GM18951 (cell line): Measurements from ENCODE around the gene KPNA3.
"Not testable (repeated sequence)": the region's sequence is repeated elsewhere in the genome, so short reads cannot be mapped to it uniquely, and the experiment has no call there.

ENCODE experiments used
- POLR2A ChIP-seq: IDR thresholded peaks from 4 replicates; pipeline ENCODE4 v1.6.1; 2011; ENCODE audit warnings: mild to moderate bottlenecking; ENCODE audit not compliant: insufficient read length, insufficient read depth; ENCODE audit errors: extremely low read depth
- in situ Hi-C: fragments of 300-500 bp; cut with MboI; formaldehyde crosslinking; loops from one replicate; pipeline ENCODE4 v1.12.0; 2022; ENCODE audit warnings: low sequenced_read_pairs, mixed read lengths, inconsistent platforms; ENCODE audit not compliant: unreplicated experiment

Gene KPNA3

GRCh38 chr13:49754146-49754545 lies 38.3 kb downstream of the KPNA3 start:
- in situ Hi-C loops = no loop called here

GRCh38 chr13:49749848-49750247 lies 42.6 kb downstream of the KPNA3 start:
- no peak for TF ChIP-seq POLR2A
- in situ Hi-C loops = no loop called here

More at GRCh38 chr13:49754146-49754545, 38.3 kb downstream of the KPNA3 start:
- TF ChIP-seq POLR2A = no peak

- no peak for TF ChIP-seq POLR2A
- in situ Hi-C loops = no loop called here
Observed at GRCh38 chr13:49746111-49746510, 46.4 kb downstream of the KPNA3 start.

GRCh38 chr13:49740870-49741269 lies 51.6 kb downstream of the KPNA3 start:
- TF ChIP-seq POLR2A = no peak
- in situ Hi-C loops = no loop called here

GRCh38 chr13:49739498-49740187 lies 52.8 kb downstream of the KPNA3 start:
- in situ Hi-C loops = no loop called here

GRCh38 chr13:49733181-49733951 lies 59.1 kb downstream of the KPNA3 start:
- in situ Hi-C loops = no loop called here

More at GRCh38 chr13:49739498-49740187, 52.8 kb downstream of the KPNA3 start:
- no peak for TF ChIP-seq POLR2A

GRCh38 chr13:49731766-49732165 lies 60.7 kb downstream of the KPNA3 start:
- in situ Hi-C loops = no loop called here
- no peak for TF ChIP-seq POLR2A

More at GRCh38 chr13:49733181-49733951, 59.1 kb downstream of the KPNA3 start:
- no peak for TF ChIP-seq POLR2A

- TF ChIP-seq POLR2A = no peak
- in situ Hi-C loops = no loop called here
Observed at GRCh38 chr13:49716615-49717014, 75.9 kb downstream of the KPNA3 start.

- no peak for TF ChIP-seq POLR2A
- in situ Hi-C loops = no loop called here
Observed at GRCh38 chr13:49714757-49715156, 77.7 kb downstream of the KPNA3 start.

- in situ Hi-C loops = no loop called here
- TF ChIP-seq POLR2A = no peak
Observed at GRCh38 chr13:49711218-49711863, 81.1 kb downstream of the KPNA3 start.

GRCh38 chr13:49704264-49704663 lies 88.2 kb downstream of the KPNA3 start:
- in situ Hi-C loops = not testable (repeated sequence)

- in situ Hi-C loops = no loop called here
- no peak for TF ChIP-seq POLR2A
Observed at GRCh38 chr13:49701491-49701890, 91.0 kb downstream of the KPNA3 start.

GRCh38 chr13:49697468-49697867 lies 95.0 kb downstream of the KPNA3 start:
- in situ Hi-C loops = no loop called here
- TF ChIP-seq POLR2A = no peak
